H1 (cell line): Measurements from ENCODE around the gene WDR31. TPM values are rescaled to one million over a fixed set of nuclear protein-coding genes. Genes with fewer than 3 reads are reported as not detected.
A peak's percentile ranks its signal among the peaks of the same experiment; 100 is the strongest.

Source experiments
- CTCF ChIA-PET: fragments of 300-600 bp; sonication (Branson Sonifier 250); formaldehyde crosslinking; loops from one replicate; lab custom pipeline; 2021; ENCODE audit not compliant: partially characterized antibody; lab: Charles Lee
- POLR2A ChIA-PET: fragments of 300-600 bp; sonication (Branson Sonifier 250); formaldehyde crosslinking; loops from one replicate; lab custom pipeline; 2021; ENCODE audit warnings: inconsistent platforms; ENCODE audit not compliant: partially characterized antibody; lab: Charles Lee
- DNase-seq, 2 experiments: peaks; one replicate each; pipeline versions ENCODE4 v3.0.0 to v3.0.0-alpha.2; 2010 to 2022; ENCODE audit warnings: low spot score in 2 of 2, low read depth in 1 of 2, mixed read lengths in 1 of 2
- FAIRE-seq: peaks from 2 replicates; lab custom pipeline; 2011; peaks lifted over from hg19 to GRCh38; lab: Jason Lieb, UNC
- H2AFZ ChIP-seq: 2 replicates; pipeline ENCODE4 v1.8.1; 2012; ENCODE audit warnings: low read length, inconsistent platforms
- H2AK5ac ChIP-seq: 2 replicates; pipeline ENCODE4 v1.6.1; 2013; ENCODE audit warnings: low read depth, low read length
- H2BK120ac ChIP-seq: replicated peaks from 2 replicates; pipeline ENCODE3; 2013; ENCODE audit warnings: low read depth, low read length, inconsistent platforms
- H2BK12ac ChIP-seq: 2 replicates; pipeline ENCODE4 v1.6.1; 2013; ENCODE audit warnings: low read depth, low read length
- H2BK15ac ChIP-seq: 2 replicates; pipeline ENCODE4 v1.6.1; 2013; ENCODE audit warnings: low read length
- H2BK20ac ChIP-seq: 2 replicates; pipeline ENCODE4 v1.6.1; 2013; ENCODE audit warnings: low read length
- H2BK5ac ChIP-seq: 2 replicates; pipeline ENCODE4 v1.6.1; 2013; ENCODE audit warnings: low read depth, low read length
- H3K14ac ChIP-seq: 2 replicates; pipeline ENCODE4 v1.6.1; 2013; ENCODE audit warnings: inconsistent platforms; ENCODE audit not compliant: insufficient read length
- H3K18ac ChIP-seq: 2 replicates; pipeline ENCODE4 v1.6.1; 2013; ENCODE audit warnings: low read length; ENCODE audit errors: extremely low read depth
- H3K23ac ChIP-seq: 2 replicates; pipeline ENCODE4 v1.6.1; 2013; ENCODE audit warnings: inconsistent platforms; ENCODE audit not compliant: insufficient read length
- H3K23me2 ChIP-seq: 2 replicates; pipeline ENCODE4 v1.6.1; 2013; ENCODE audit warnings: low read depth, low read length
- H3K27ac ChIP-seq: 2 replicates; pipeline ENCODE4 v1.6.1; 2011; ENCODE audit warnings: low read depth, low read length, inconsistent platforms
- H3K27me3 ChIP-seq, 4 experiments: replicated peaks in 1 of 4; 1 replicate in 1 of 4; 2 replicates in 3 of 4; pipeline versions ENCODE4 v1.6.1 to v1.8.1; 2011 to 2013; ENCODE audit warnings: low read length in 3 of 4, mild to moderate bottlenecking in 3 of 4, inconsistent platforms in 2 of 4, mixed read lengths in 2 of 4, moderate library complexity in 1 of 4; ENCODE audit not compliant: control insufficient read depth in 3 of 4, insufficient read depth in 3 of 4; ENCODE audit errors: extremely low read depth in 1 of 4
- H3K36me3 ChIP-seq, 4 experiments: 2 replicates each; pipeline versions ENCODE4 v1.6.1 to v1.8.1; 2011 to 2013; ENCODE audit warnings: mild to moderate bottlenecking in 4 of 4, low read length in 3 of 4, moderate library complexity in 2 of 4, control low read depth in 1 of 4, inconsistent platforms in 1 of 4; ENCODE audit not compliant: insufficient read depth in 4 of 4, control insufficient read depth in 2 of 4
- H3K4ac ChIP-seq: replicated peaks from 2 replicates; pipeline ENCODE3; 2013; ENCODE audit warnings: low read length, low read depth, mixed read lengths, inconsistent platforms; ENCODE audit not compliant: insufficient read length
- H3K4me1 ChIP-seq, 4 experiments: replicated peaks in 1 of 4; 1 replicate in 1 of 4; 2 replicates in 3 of 4; pipeline versions ENCODE4 v1.6.1 to v1.8.1; 2011 to 2013; ENCODE audit warnings: low read length in 3 of 4, inconsistent platforms in 2 of 4, mixed read lengths in 1 of 4; ENCODE audit not compliant: insufficient read depth in 4 of 4, control insufficient read depth in 3 of 4
- H3K4me2 ChIP-seq, 2 experiments: 2 replicates each; pipeline versions ENCODE4 v1.6.1 to v1.8.1; 2011 to 2013; ENCODE audit warnings: low read depth in 2 of 2, low read length in 2 of 2, control low read depth in 1 of 2, inconsistent platforms in 1 of 2, mild to moderate bottlenecking in 1 of 2; ENCODE audit not compliant: insufficient read depth in 1 of 2
- H3K4me3 ChIP-seq, 4 experiments: fragments of 200-600, 300-600 bp in 1 of 4; sonication (generic), shearing (Covaris generic), sonication (Bioruptor Twin) in 1 of 4; 2 replicates each; pipeline versions ENCODE4 v1.5.1 to v1.8.1; 2011 to 2016; ENCODE audit warnings: low read length in 4 of 4, low read depth in 3 of 4, control low read depth in 2 of 4, inconsistent platforms in 2 of 4, mild to moderate bottlenecking in 2 of 4, mixed read lengths in 1 of 4, moderate library complexity in 1 of 4; ENCODE audit not compliant: insufficient read depth in 2 of 4; ENCODE audit errors: extremely low read depth in 1 of 4
- H3K56ac ChIP-seq: replicated peaks from 2 replicates; pipeline ENCODE3; 2013; ENCODE audit warnings: low read depth, mild to moderate bottlenecking, mixed read lengths, low read length, inconsistent platforms; ENCODE audit not compliant: insufficient read length
- H3K79me1 ChIP-seq: 2 replicates; pipeline ENCODE4 v1.6.1; 2013; ENCODE audit warnings: low read depth, low read length, control low read depth
- H3K79me2 ChIP-seq, 2 experiments: 2 replicates each; pipeline versions ENCODE4 v1.6.1 to v1.8.1; 2012 to 2013; ENCODE audit warnings: low read length in 2 of 2, mild to moderate bottlenecking in 2 of 2, inconsistent platforms in 1 of 2; ENCODE audit not compliant: insufficient read depth in 2 of 2, control insufficient read depth in 1 of 2
- H3K9ac ChIP-seq, 4 experiments: replicated peaks in 1 of 4; 1 replicate in 1 of 4; 2 replicates in 3 of 4; pipeline versions ENCODE4 v1.6.1 to v1.8.1; 2011 to 2013; ENCODE audit warnings: low read depth in 3 of 4, low read length in 3 of 4, control low read depth in 2 of 4, mild to moderate bottlenecking in 2 of 4, moderate library complexity in 2 of 4, inconsistent platforms in 1 of 4; ENCODE audit errors: extremely low read depth in 1 of 4
- H3K9me3 ChIP-seq, 2 experiments: 2 replicates each; pipeline versions ENCODE4 v1.6.1 to v1.8.1; 2012 to 2013; ENCODE audit warnings: mild to moderate bottlenecking in 2 of 2, moderate library complexity in 2 of 2, control low read depth in 1 of 2, inconsistent platforms in 1 of 2, low read depth in 1 of 2, low read length in 1 of 2, mixed read lengths in 1 of 2; ENCODE audit not compliant: insufficient read depth in 2 of 2
- H4K20me1 ChIP-seq, 2 experiments: replicated peaks in 1 of 2; 2 replicates each; pipeline versions ENCODE3 to v1.8.1; 2011 to 2013; ENCODE audit warnings: inconsistent platforms in 2 of 2, low read length in 2 of 2, mild to moderate bottlenecking in 1 of 2; ENCODE audit not compliant: insufficient read depth in 2 of 2, control insufficient read depth in 1 of 2
- H4K5ac ChIP-seq: 2 replicates; pipeline ENCODE4 v1.6.1; 2013; ENCODE audit warnings: low read length, low read depth, mixed read lengths, inconsistent platforms; ENCODE audit not compliant: insufficient read length
- H4K8ac ChIP-seq: 2 replicates; pipeline ENCODE4 v1.8.0; 2013; ENCODE audit warnings: mild to moderate bottlenecking, moderate library complexity, low read length, inconsistent platforms; ENCODE audit not compliant: insufficient read depth; ENCODE audit errors: extremely low read depth
- H4K91ac ChIP-seq: replicated peaks from 2 replicates; pipeline ENCODE3; 2013; ENCODE audit warnings: low read length, mixed read lengths, inconsistent platforms; ENCODE audit not compliant: insufficient read length
- CHD1 ChIP-seq: IDR thresholded peaks from 2 replicates; pipeline ENCODE4 v1.6.1; 2012; ENCODE audit warnings: low read depth, low read length, improper control_type of control experiment
- JUND ChIP-seq: IDR thresholded peaks from 2 replicates; pipeline ENCODE4 v1.6.1; 2011; ENCODE audit warnings: mild to moderate bottlenecking, improper control_type of control experiment, low read length
- KDM4A ChIP-seq: IDR thresholded peaks from one replicate; pipeline ENCODE4 v1.7.1; 2012; ENCODE audit warnings: low read depth, mild to moderate bottlenecking, moderate library complexity, low read length, inconsistent platforms; ENCODE audit not compliant: severe bottlenecking
- KDM5A ChIP-seq: fragments of 200-600 bp; IDR thresholded peaks from 2 replicates; pipeline ENCODE4 v1.7.1; 2012; ENCODE audit warnings: mild to moderate bottlenecking, low read length, inconsistent platforms, mixed read lengths
- MAFK ChIP-seq: IDR thresholded peaks from 2 replicates; pipeline ENCODE4 v1.6.1; 2012; ENCODE audit warnings: low read depth, mild to moderate bottlenecking, improper control_type of control experiment, low read length
- POLR2AphosphoS5 ChIP-seq: IDR thresholded peaks from 2 replicates; pipeline ENCODE4 v1.6.1; 2011; ENCODE audit warnings: low read depth, low read length
- SP1 ChIP-seq: IDR thresholded peaks from 2 replicates; pipeline ENCODE4 v1.6.1; 2011; ENCODE audit warnings: low read depth, low read length
- SRF ChIP-seq: IDR thresholded peaks from 2 replicates; pipeline ENCODE4 v1.6.1; 2011; ENCODE audit warnings: mild to moderate bottlenecking, low read depth, low read length, moderate library complexity
- WGBS, 2 experiments: shearing (Covaris generic) in 1 of 2; methylation state at CpG; one replicate each; pipeline versions ENCODE4 v1.1.6 to v1.1.7; 2013 to 2015; ENCODE audit warnings: low lambda C conversion rate in 2 of 2, mixed read lengths in 2 of 2, inconsistent platforms in 1 of 2, low coverage in 1 of 2, missing lambda C conversion rate in 1 of 2; ENCODE audit not compliant: insufficient replicate concordance in 2 of 2, insufficient coverage in 1 of 2, insufficient read length in 1 of 2; ENCODE audit errors: extremely low coverage in 1 of 2, missing lambda C conversion rate in 1 of 2; 5-methylcytosine and 5-hydroxymethylcytosine counted together
- polyA plus RNA-seq, 7 experiments: library from polyadenylated mRNA; depleted of rRNA in 3 of 7; stranded (reverse) in 5 of 7; unstranded in 2 of 7; fragments of >200 nt in 5 of 7; fragments of 200-250 nt in 2 of 7; gene quantifications; 1 replicate in 5 of 7; 2 replicates in 1 of 7; 4 replicates in 1 of 7; pipeline versions ENCODE4 v1.2.1 to v1.2.3, GENCODE V29; 2011 to 2013; ENCODE audit warnings: missing spikeins in 2 of 7, mixed read lengths in 2 of 7
- total RNA-seq: library from RNA; stranded (reverse); fragmentation: NEBNext Ultra II Directional; extraction: Animal tissue kit (Norgen Biotek cat#: 25700); gene quantifications from 2 replicates; pipeline ENCODE4 v1.2.1, GENCODE V29; 2021
- TF ChIP-seq, protein P1 (sequence below): IDR thresholded peaks from 2 replicates; pipeline ENCODE4 v1.6.1; 2012; ENCODE audit warnings: low read length, inconsistent platforms
- TF ChIP-seq, protein P2 (sequence below): IDR thresholded peaks from 2 replicates; pipeline ENCODE4 v1.6.1; 2011; ENCODE audit warnings: low read length, improper control_type of control experiment

WDR31 gene
- total and polyA plus RNA-seq, 2 of the 8 experiments (the other 6 are each of a cell fraction or from before 2014, with no cell fraction given) = 0.27 to 0.28 TPM

DNA sequence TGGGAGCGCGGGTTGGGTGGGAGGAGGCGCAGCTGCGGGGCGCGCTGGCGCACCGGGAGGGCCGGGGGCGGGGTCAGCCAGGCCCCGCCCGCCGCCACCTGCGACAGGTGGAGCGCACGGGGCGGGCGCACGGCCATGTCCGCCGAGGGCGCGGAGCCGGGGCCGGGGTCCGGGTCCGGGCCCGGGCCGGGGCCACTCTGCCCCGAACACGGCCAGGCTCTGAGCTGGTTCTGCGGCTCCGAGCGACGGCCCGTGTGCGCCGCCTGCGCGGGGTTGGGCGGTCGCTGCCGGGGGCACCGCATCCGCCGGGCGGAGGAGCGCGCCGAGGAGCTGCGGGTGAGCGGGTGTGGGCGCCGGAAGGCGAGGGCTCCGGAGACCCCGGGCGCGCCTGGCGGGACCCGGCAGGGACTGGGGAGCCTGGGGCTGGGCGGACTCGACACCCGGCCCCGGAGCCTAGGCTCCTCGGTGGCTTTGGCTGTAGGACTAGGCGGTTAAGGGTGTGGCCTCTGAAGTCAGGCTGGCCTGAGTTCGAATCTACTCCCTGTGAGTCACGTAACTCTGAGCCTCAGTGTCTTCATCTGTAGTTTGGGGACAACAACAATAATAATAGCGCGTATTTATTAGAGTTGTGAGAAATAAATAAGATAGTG, 9.5 kb upstream of the WDR31 start, which contains the start of gene BSPRY:
Gene BSPRY (plus strand): TSS at position 97 of the 650 bp plus-strand sequence. CDS start 39 bp downstream, at position 136.
- peak within 1 kb of the TSS; percentile 74 to 86 for H3K4me2 ChIP-seq
- no peaks in the 10 kb centered on the region for H3K79me2 ChIP-seq
- H3K9me3 ChIP-seq = no peaks in the 10 kb centered on the region
- no peak within 1 kb of the TSS for H3K23ac ChIP-seq
- no peak within 1 kb of the TSS for H3K27ac ChIP-seq
- H2AK5ac ChIP-seq = no peak within 1 kb of the TSS
- H3K4me3 ChIP-seq = peak within 1 kb of the TSS; percentile 75 to 89 (median 76)
- H4K5ac ChIP-seq = no peak within 1 kb of the TSS
- H3K14ac ChIP-seq = no peak within 1 kb of the TSS
- H2BK120ac ChIP-seq = no peak within 1 kb of the TSS
- peak within 1 kb of the TSS; percentile 27 for H2AFZ ChIP-seq
- peaks cover 5 to 14% (median 10%) of the 10 kb centered on the region in 4 experiments for H3K4me1 ChIP-seq
- peaks cover 0 to 2% of the 10 kb centered on the region in 2 experiments for H4K20me1 ChIP-seq
- H3K4ac ChIP-seq = no peak within 1 kb of the TSS
- no peak within 1 kb of the TSS for H2BK12ac ChIP-seq
- POLR2A ChIA-PET = interaction anchor here (0.8 to 2.8 kb wide), 12 partner anchors 9 to 343 kb away, joined by 3 to 11 read pairs (median 4); partner anchors contain the start of genes HDHD3 and WDR31
- no peak within 1 kb of the TSS for H3K56ac ChIP-seq
- H4K91ac ChIP-seq = no peak within 1 kb of the TSS
- no peak within 1 kb of the TSS for H2BK5ac ChIP-seq
- H3K79me1 ChIP-seq = no peaks in the 10 kb centered on the region; the same call in none of the 2 replicates
- peak within 1 kb of the TSS; percentile 48 for H3K18ac ChIP-seq
- H3K36me3 ChIP-seq = no peaks in the 10 kb centered on the region
- H3K23me2 ChIP-seq = peaks cover 11% of the 10 kb centered on the region; the same call in 1 of the 2 replicates
- no peak within 1 kb of the TSS for H2BK20ac ChIP-seq
- peaks cover 0 to 14% (median 2%) of the 10 kb centered on the region in 4 experiments; a peak in 5 of 7 replicates for H3K27me3 ChIP-seq
- 3% methylated on average over 42 of the region's 71 CpGs; no CpG with 5 or more reads in 1 of the 2 experiments for WGBS, 2 experiments
- no peak for FAIRE-seq
- peak in 1 of 2 experiments; percentile 76 for DNase-seq
- peak within 1 kb of the TSS in 3 of 4 experiments; percentile 34 to 56 (median 48); a peak in 6 of 7 replicates for H3K9ac ChIP-seq
- peak within 1 kb of the TSS; percentile 57; the same call in 1 of the 2 replicates for H4K8ac ChIP-seq
- H2BK15ac ChIP-seq = no peak within 1 kb of the TSS
- CTCF ChIA-PET = interaction anchor here (0.5 to 4.0 kb wide), 12 partner anchors 9 to 238 kb away, joined by 3 to 12 read pairs (median 4); partner anchors contain the start of genes CDC26, PRPF4 and WDR31
- TF ChIP-seq MAFK (no peak), KDM4A (peak; percentile 97), SP1 (no peak), CHD1 (no peak), KDM5A (no peak), SRF (no peak), POLR2AphosphoS5 (no peak), JUND (peak; percentile 56; the same call in 1 of the 2 replicates)
- TF ChIP-seq, protein P1, sequence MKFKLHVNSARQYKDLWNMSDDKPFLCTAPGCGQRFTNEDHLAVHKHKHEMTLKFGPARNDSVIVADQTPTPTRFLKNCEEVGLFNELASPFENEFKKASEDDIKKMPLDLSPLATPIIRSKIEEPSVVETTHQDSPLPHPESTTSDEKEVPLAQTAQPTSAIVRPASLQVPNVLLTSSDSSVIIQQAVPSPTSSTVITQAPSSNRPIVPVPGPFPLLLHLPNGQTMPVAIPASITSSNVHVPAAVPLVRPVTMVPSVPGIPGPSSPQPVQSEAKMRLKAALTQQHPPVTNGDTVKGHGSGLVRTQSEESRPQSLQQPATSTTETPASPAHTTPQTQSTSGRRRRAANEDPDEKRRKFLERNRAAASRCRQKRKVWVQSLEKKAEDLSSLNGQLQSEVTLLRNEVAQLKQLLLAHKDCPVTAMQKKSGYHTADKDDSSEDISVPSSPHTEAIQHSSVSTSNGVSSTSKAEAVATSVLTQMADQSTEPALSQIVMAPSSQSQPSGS = no peak
- TF ChIP-seq, protein P2, sequence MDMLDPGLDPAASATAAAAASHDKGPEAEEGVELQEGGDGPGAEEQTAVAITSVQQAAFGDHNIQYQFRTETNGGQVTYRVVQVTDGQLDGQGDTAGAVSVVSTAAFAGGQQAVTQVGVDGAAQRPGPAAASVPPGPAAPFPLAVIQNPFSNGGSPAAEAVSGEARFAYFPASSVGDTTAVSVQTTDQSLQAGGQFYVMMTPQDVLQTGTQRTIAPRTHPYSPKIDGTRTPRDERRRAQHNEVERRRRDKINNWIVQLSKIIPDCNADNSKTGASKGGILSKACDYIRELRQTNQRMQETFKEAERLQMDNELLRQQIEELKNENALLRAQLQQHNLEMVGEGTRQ = no peak
